Gastrocnemius medialis (tissue), 4 donors: ENCODE measurements around the gene METTL9. TPM values are rescaled to one million over a fixed set of nuclear protein-coding genes. Genes with fewer than 3 reads are reported as not detected.
A peak's percentile ranks its signal among the peaks of the same experiment; 100 is the strongest.

Experiments
- ATAC-seq, 2 donors: fragments of 150-250 bp; one replicate each; pipeline ENCODE4 v1.9.1; 2016
- DNase-seq, 2 donors: peaks; one replicate each; pipeline ENCODE4 v3.0.0-alpha.2; 2019
- H3K27ac ChIP-seq, 4 donors: fragments of 200-600 bp; sonication (generic); 1 replicate in 1 of 4; 2 replicates in 3 of 4; pipeline ENCODE4 v1.5.1; 2016 to 2018; ENCODE audit warnings: mild to moderate bottlenecking in 2 of 4, moderate library complexity in 1 of 4
- H3K27me3 ChIP-seq, 3 donors: fragments of 200-600 bp; sonication (generic) in 2 of 3; 1 replicate in 1 of 3; 2 replicates in 2 of 3; pipeline versions ENCODE4 v1.5.1 to v1.6.0; 2016 to 2019; ENCODE audit warnings: mild to moderate bottlenecking in 1 of 3, moderate library complexity in 1 of 3
- H3K36me3 ChIP-seq, 2 donors: fragments of 200-600 bp; sonication (generic) in 1 of 2; one replicate each; pipeline ENCODE4 v1.5.1; 2017 to 2018
- H3K4me1 ChIP-seq, 2 donors: fragments of 200-600 bp; sonication (generic) in 1 of 2; one replicate each; pipeline ENCODE4 v1.5.1; 2016 to 2017; ENCODE audit warnings: mild to moderate bottlenecking in 2 of 2
- H3K4me3 ChIP-seq, 4 donors: fragments of 200-600 bp; sonication (generic) in 3 of 4; 1 replicate in 1 of 4; 2 replicates in 3 of 4; pipeline ENCODE4 v1.5.1; 2016 to 2019; ENCODE audit warnings: mild to moderate bottlenecking in 2 of 4
- H3K9me3 ChIP-seq, 3 donors: fragments of 200-600 bp; sonication (generic) in 2 of 3; 1 replicate in 1 of 3; 2 replicates in 2 of 3; pipeline ENCODE4 v1.5.1; 2016 to 2019
- POLR2A ChIP-seq, 2 donors: fragments of 450-650 bp; IDR thresholded peaks; one replicate each; pipeline ENCODE4 v1.6.1; 2017; ENCODE audit warnings: antibody characterized with exemption in 2 of 2, mild to moderate bottlenecking in 2 of 2, moderate library complexity in 2 of 2
- in situ Hi-C, 4 donors: fragments of 200-750 bp; cut with MboI; loops; one replicate each; pipeline versions ENCODE4 v1.15.0 to v1.8.0; 2017; ENCODE audit warnings: low sequenced_read_pairs in 4 of 4
- intact Hi-C: fragments of 100-400 bp; cut with DNase I; formaldehyde crosslinking; loops from one replicate; pipeline ENCODE4 v1.15.1; 2023; ENCODE audit warnings: low total_unique reads
- total RNA-seq, 4 donors: library from RNA; depleted of rRNA; stranded (reverse); fragments of >200 nt; gene quantifications; one replicate each; pipeline versions ENCODE4 v1.1.0 to v1.2.3, GENCODE V29; 2016
- TF ChIP-seq, protein P1 (sequence below), 5 experiments: fragments of 450-650 bp in 3 of 5; fragments of 200-600 bp in 2 of 5; sonication (generic) in 2 of 5; IDR thresholded peaks in 4 of 5; conservative IDR thresholded peaks in 1 of 5; 1 replicate in 4 of 5; 2 replicates in 1 of 5; pipeline ENCODE4 v1.5.1; 2016 to 2019; ENCODE audit warnings: antibody characterized with exemption in 5 of 5, mild to moderate bottlenecking in 3 of 5, moderate library complexity in 3 of 5

Gene METTL9
- total RNA-seq, 4 donors from 2014 or later: 87.2 to 109 (median 96.8) TPM

DNA sequence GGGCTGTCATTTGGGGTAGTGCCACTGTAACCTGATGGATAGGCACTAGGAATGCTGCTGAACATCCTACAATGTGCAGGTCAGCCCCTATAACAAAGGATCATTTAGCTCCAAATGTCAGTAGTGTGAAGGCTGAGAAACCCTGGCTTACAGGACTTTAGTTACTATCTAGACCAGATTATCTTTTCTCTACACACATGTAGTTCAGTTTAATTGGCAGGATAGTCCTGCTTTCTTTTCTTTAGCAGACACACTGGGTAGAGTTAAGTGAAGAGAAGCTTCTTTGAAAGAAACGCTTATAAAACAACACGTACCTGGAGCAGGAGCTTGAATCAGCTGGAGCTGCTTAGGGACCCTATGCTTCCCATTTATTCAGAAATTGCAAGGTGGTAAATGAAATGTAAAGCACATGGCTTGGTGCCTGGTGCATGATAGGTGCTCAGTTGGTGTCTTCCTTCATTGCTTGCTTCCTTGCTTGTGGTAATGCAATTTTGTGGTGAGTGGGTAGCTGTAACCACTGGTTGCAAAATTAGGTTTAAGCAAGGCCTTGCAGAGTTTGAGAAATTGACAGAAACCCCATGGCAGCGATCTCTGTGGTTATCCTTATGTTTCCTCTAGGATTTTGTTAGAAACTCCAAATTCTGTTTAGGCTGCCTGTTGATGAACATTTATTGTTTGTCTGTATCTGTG lies 9.4 kb downstream of the METTL9 start:
- Histone ChIP-seq H3K4me3 (no peak overlapping the region), H3K36me3 (no peaks in the 10 kb centered on the region), H3K27ac (peak overlapping the region in 1 of 4 donors; percentile 23), H3K27me3 (no peaks in the 10 kb centered on the region), H3K9me3 (no peaks in the 10 kb centered on the region), H3K4me1 (peaks cover 67 to 68% of the 10 kb centered on the region in 2 donors)
- DNase-seq: no peak
- intact Hi-C loops: no loop called here
- in situ Hi-C loops: no loop called here
- no peak for ATAC-seq
- TF ChIP-seq POLR2A (IDR thresholded peaks at IDR 0.05): no peak
- TF ChIP-seq, protein P1, sequence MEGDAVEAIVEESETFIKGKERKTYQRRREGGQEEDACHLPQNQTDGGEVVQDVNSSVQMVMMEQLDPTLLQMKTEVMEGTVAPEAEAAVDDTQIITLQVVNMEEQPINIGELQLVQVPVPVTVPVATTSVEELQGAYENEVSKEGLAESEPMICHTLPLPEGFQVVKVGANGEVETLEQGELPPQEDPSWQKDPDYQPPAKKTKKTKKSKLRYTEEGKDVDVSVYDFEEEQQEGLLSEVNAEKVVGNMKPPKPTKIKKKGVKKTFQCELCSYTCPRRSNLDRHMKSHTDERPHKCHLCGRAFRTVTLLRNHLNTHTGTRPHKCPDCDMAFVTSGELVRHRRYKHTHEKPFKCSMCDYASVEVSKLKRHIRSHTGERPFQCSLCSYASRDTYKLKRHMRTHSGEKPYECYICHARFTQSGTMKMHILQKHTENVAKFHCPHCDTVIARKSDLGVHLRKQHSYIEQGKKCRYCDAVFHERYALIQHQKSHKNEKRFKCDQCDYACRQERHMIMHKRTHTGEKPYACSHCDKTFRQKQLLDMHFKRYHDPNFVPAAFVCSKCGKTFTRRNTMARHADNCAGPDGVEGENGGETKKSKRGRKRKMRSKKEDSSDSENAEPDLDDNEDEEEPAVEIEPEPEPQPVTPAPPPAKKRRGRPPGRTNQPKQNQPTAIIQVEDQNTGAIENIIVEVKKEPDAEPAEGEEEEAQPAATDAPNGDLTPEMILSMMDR (IDR thresholded peaks at IDR 0.05 in 4 of 5, conservative IDR thresholded peaks at IDR 0.05 in 1 of 5): no peak

DNA sequence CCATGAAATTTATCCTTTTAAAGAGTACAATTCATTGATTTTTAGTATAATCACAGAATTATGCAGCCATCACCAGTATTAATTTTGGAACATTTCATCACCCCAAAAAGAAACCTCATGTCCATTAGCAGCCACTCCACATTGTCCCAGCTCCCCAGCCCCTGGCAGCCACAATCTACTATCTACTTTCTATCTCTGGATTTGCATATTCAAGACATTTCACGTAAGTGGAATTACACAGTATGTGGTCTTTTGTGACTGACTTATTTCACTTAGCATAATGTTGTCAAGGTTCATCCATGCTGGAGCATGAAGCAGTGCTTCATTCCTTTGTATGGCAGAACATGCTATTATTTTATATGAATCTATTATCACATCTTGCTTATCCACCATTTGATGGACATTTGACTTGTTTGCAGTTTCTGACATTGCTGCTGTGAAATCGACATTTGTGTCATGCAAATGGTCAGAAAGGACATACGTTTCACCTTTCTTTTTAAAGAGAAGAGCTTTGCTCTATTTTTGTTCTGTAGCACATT lies 10.7 kb downstream of the METTL9 start:
- in situ Hi-C loops: no loop called here
- Histone ChIP-seq H3K4me1 (peaks cover 55% of the 10 kb centered on the region in 2 donors), H3K9me3 (no peaks in the 10 kb centered on the region), H3K27me3 (no peaks in the 10 kb centered on the region), H3K27ac (peak overlapping the region in 3 of 4 donors; percentile 76 to 84 (median 83)), H3K4me3 (no peak overlapping the region), H3K36me3 (no peaks in the 10 kb centered on the region)
- ATAC-seq (no peak), DNase-seq (no peak)
- intact Hi-C loops: no loop called here
- TF ChIP-seq POLR2A (IDR thresholded peaks at IDR 0.05): no peak
- TF ChIP-seq, protein P1 (IDR thresholded peaks at IDR 0.05 in 4 of 5, conservative IDR thresholded peaks at IDR 0.05 in 1 of 5): no peak

DNA sequence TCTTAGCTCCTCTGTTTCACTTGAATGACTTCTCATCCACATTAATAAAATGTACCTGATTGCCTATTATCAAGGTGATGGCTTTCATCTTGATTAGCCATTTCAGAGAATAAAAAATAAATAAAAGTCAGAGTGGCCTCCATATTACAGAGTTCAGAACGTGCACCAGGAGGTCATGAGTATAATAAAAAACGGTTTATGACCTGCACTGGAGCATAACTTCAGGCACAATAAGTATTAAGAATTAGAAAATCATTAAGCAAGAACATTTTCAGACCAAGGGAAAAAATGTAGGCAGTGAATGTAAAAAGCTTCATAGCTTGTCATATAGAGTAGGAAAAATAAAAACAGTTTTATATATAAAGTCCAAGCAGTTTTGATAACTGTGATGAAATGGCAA lies 11.4 kb downstream of the METTL9 start:
- H3K27ac ChIP-seq: peak overlapping the region; percentile 76 to 84 (median 83)
- in situ Hi-C loops (no loop called here), intact Hi-C loops (loop anchor here (1.0 kb wide), 1 partner anchor 11 kb away; the partner anchor contains the start of gene METTL9)
- H3K36me3 ChIP-seq: no peaks in the 10 kb centered on the region
- no peak for DNase-seq
- no peak for ATAC-seq
- no peaks in the 10 kb centered on the region for H3K27me3 ChIP-seq
- TF ChIP-seq, protein P1 (IDR thresholded peaks at IDR 0.05 in 4 of 5, conservative IDR thresholded peaks at IDR 0.05 in 1 of 5): no peak
- TF ChIP-seq POLR2A (IDR thresholded peaks at IDR 0.05): no peak
- no peak overlapping the region for H3K4me3 ChIP-seq
- peaks cover 55% of the 10 kb centered on the region in 2 donors for H3K4me1 ChIP-seq
- no peaks in the 10 kb centered on the region for H3K9me3 ChIP-seq

DNA sequence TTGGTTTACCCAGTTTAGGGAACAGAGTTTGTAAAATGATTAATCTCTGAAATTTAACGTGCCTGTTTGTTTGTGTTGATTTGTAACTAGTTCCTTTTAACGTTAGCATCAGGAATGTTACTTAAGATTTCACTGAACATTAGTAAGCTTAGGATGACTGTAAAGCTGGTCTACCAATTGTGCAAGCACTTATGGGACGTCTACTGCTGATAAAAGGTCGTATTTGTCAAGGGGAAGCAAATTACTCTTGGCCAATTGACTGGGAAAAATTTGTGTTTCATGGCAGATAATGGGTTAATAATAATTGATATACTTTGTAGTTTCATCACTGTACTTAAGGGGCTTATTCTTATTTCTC lies 11.8 kb downstream of the METTL9 start:
- TF ChIP-seq, protein P1 (IDR thresholded peaks at IDR 0.05 in 4 of 5, conservative IDR thresholded peaks at IDR 0.05 in 1 of 5): no peak
- no peak for TF ChIP-seq POLR2A (IDR thresholded peaks at IDR 0.05)
- H3K4me3 ChIP-seq: peak overlapping the region in 1 of 4 donors; percentile 26
- peaks cover 55% of the 10 kb centered on the region in 2 donors for H3K4me1 ChIP-seq
- DNase-seq: no peak
- no peaks in the 10 kb centered on the region for H3K27me3 ChIP-seq
- no peak for ATAC-seq
- in situ Hi-C loops: no loop called here
- intact Hi-C loops: loop anchor here (1.0 kb wide), 1 partner anchor 12 kb away; the partner anchor contains the start of gene METTL9
- H3K9me3 ChIP-seq: no peaks in the 10 kb centered on the region
- peak overlapping the region; percentile 76 to 84 (median 83) for H3K27ac ChIP-seq
- no peaks in the 10 kb centered on the region for H3K36me3 ChIP-seq
